Activated CD8-positive, alpha-beta memory T cell treated with anti-CD3 and anti-CD28 coated beads, Interleukin-2, amount 50 U/mL, for 1 hour (primary cell): ENCODE results near the gene TNK1.
"Not testable (repeated sequence)": the region's sequence is repeated elsewhere in the genome, so short reads cannot be mapped to it uniquely, and the experiment has no call there.

Experiments used
- DNase-seq: peaks from one replicate; pipeline ENCODE4 v3.0.0-alpha.2; 2020; ENCODE audit errors: extremely low read depth

Gene TNK1

DNA sequence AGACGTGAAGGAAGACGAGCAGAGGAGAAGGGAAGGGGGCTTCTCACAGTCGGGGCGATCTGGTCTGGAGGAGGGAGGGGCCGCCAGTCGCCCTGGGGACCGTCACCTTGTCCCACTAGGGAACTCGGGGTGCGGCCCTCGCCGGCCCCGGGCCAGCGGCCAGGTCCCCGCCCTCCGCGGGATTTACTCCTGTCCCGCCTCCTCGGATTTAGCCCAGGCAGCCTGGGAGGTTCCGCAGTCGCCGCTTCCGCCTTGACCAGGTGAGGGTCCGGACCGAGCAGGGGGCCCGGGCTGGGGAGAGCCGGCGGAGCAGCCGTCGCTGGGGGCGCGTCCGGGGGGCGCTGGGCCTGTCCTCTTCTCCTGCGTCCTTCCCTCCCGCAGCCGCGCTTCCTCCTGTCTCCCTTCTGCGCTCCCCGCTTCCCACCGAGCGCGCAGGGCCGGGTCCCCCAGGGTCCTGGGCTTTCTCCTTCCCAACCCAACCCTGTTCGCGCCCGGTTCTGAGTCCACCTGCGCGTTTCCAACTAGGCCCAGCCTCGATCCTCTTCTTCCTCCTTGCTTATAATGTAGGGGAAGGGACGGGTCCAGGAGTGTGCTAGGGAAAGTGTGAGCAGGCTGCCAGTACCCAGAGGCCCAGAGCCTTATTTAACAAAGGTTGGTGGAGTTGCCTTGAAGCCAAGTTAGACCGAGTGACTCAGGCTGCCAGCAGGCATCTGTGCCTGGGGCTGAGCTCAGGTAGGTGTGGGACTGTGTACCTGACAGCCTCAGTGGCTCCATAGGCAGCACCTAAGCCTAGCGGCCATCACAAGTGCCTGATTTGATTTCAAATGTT is at the start of gene TNK1:
TSS of gene TNK1 (plus strand) at position 235 of the 829 bp plus-strand sequence. CDS start 1,838 bp downstream, outside the sequence.
- no peak for DNase-seq

- DNase-seq = no peak
These were observed 48.8 kb upstream of the TNK1 start for GRCh38 chr17:7332111-7332510.

DNA sequence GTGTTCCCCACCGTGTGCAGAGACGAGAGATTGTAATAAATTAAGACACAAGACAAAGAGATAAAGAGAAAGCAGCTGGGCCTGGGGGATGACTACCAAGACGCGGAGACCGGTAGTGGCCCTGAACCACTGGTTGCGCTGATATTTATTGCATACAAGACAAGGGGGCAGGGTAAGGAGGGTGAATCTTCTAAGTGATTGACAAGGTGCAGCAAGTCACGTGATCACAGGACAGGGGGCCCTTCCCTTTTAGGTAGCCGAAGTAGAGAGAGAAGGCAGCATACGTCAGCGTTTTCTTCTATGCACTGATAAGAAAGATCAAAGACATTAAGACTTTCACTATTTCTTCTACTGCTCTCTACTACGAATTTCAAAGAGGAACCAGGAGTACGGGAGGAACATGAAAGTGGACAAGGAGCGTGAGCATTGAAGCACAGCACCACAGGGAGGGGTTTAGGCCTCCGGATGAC is 48.3 kb upstream of the TNK1 start:
- DNase-seq = not testable (repeated sequence)

GRCh38 chr17:7334938-7335538 is 45.9 kb upstream of the TNK1 start:
- no peak for DNase-seq

GRCh38 chr17:7335765-7336164 is 45.1 kb upstream of the TNK1 start:
- not testable (repeated sequence) for DNase-seq

- DNase-seq = no peak
These were observed 44.4 kb upstream of the TNK1 start, which contains the start of gene ACAP1 for GRCh38 chr17:7336240-7337175. TSS of gene ACAP1 (plus strand) at chr17:7336529. CDS start at chr17:7336735, 206 bp downstream.

GRCh38 chr17:7337600-7337999 is 43.3 kb upstream of the TNK1 start:
- DNase-seq = not testable (repeated sequence)

DNA sequence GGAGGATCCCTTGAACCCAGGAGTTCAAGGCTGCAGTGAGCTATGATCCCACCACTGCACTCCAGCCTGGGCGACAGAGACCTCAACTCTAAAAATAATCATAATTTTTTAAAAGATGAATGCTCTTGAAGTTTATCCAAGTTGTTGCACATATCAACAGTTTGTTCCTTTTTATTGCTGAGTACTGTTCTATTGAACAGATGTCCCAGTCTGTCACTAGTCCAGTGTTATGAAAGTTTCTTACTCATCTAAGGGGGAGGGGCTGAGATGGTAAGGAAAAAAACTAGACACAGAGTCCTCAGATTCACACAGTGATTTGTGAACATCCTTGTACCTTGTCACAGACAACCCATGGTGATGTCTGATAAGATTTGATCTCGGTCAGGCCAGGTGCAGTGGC is 40.7 kb upstream of the TNK1 start:
- DNase-seq = no peak

GRCh38 chr17:7341842-7342241 is 39.0 kb upstream of the TNK1 start:
- no peak for DNase-seq

- no peak for DNase-seq
These were observed 37.6 kb upstream of the TNK1 start for GRCh38 chr17:7343250-7343649.

- DNase-seq = no peak
These were observed 33.9 kb upstream of the TNK1 start for GRCh38 chr17:7346761-7347614.

GRCh38 chr17:7347630-7348477 is 33.0 kb upstream of the TNK1 start:
- DNase-seq = no peak

- DNase-seq = no peak
These were observed 32.2 kb upstream of the TNK1 start for GRCh38 chr17:7348478-7349242.

- peak; percentile 66 for DNase-seq
These were observed 29.0 kb upstream of the TNK1 start, which contains the start of gene KCTD11 for GRCh38 chr17:7351665-7352502. TSS of gene KCTD11 (plus strand) at chr17:7352162.

GRCh38 chr17:7352503-7352889 is 28.4 kb upstream of the TNK1 start:
- DNase-seq = no peak

DNA sequence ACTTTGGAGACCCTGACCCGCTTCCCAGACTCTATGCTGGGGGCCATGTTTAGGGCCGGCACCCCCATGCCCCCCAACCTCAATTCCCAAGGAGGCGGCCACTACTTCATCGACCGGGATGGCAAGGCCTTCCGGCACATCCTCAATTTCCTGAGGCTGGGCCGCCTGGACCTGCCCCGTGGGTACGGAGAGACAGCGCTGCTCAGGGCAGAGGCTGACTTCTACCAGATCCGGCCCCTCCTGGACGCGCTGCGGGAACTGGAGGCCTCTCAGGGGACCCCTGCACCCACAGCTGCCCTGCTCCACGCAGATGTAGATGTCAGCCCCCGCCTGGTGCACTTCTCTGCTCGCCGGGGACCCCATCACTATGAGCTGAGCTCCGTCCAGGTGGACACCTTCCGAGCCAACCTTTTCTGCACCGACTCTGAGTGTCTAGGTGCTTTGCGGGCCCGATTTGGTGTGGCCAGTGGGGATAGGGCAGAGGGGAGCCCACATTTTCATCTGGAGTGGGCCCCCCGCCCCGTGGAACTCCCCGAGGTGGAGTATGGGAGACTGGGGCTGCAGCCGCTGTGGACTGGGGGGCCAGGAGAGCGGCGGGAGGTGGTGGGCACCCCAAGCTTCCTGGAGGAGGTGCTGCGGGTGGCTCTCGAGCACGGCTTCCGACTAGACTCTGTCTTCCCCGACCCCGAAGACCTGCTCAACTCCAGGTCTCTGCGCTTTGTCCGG is 27.8 kb upstream of the TNK1 start:
- no peak for DNase-seq

DNA sequence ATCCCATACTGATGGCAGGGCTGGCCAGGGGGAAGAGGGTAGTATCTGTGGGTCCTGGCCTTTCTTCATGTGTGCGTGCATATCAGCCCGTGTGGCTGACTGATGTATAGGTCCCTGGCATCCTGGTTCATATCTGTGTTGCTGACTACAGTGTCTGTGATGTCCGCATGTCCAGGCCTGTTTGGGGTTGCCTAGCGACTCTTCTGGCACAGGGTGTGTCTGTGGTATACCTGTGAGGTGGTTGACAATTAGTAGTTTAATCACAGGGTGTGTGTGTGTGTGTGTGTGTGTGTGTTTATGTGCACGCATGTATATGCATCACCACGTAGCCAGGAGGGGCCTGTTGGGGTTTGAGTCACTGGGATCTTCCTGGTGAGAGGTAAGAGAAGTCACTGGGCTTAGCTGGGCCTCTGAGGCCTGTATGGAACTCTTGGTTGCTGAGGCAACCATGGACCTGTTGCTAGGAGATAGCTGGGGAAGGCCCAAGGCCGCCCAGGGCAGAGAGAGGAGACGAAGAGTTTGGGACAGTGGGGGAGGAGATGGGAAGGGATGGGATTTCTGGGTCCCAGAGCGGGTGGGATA is 26.5 kb upstream of the TNK1 start:
- no peak for DNase-seq
